ENCODE measurements around the gene ZFYVE28.

DNA sequence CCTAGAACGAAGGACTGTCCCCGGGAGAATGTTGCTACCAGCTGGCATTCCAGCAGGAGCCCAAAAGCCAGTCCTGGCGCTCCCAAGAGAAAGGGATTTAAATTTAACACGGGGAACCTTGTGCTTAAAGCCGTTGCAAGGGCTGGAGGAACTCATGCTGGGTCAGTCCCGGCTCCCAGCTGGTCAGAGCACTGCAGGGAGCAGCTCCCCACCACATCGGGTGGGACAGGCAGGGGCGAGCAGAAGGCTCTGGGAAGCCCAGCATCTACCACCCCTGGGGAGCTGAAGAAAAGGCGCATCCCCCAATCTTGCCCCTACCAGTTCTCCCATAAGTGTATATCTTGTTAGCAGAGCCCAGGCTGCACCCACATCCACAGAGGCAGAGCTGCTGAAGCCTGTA, 16.0 kb upstream of the ZFYVE28 start:
- TF ChIP-seq POLR2AphosphoS5 (IDR thresholded peaks at IDR 0.05) (no peak), POLR2A (IDR thresholded peaks at IDR 0.05) (no peak)
